CD4-positive, alpha-beta T cell treated with Interleukin-12 subunit alpha and Interleukin-12 subunit beta, for 1 hour (primary cell): Measurements from ENCODE around the gene NFATC4.
A peak's percentile ranks its signal among the peaks of the same experiment; 100 is the strongest.

Experiments used
- DNase-seq: peaks from one replicate; pipeline ENCODE4 v3.0.0-alpha.2; 2020

NFATC4 gene

GRCh38 chr14:24390701-24391468 is 22.9 kb downstream of the NFATC4 start:
- DNase-seq = no peak

GRCh38 chr14:24392325-24393091 is 24.5 kb downstream of the NFATC4 start:
- no peak for DNase-seq

GRCh38 chr14:24394275-24394674 is 26.3 kb downstream of the NFATC4 start:
- DNase-seq = no peak

GRCh38 chr14:24395609-24396582 is 27.9 kb downstream of the NFATC4 start:
- no peak for DNase-seq

GRCh38 chr14:24397639-24398292 is 29.8 kb downstream of the NFATC4 start:
- DNase-seq = no peak

- DNase-seq = no peak
These were observed 30.3 kb downstream of the NFATC4 start for GRCh38 chr14:24398293-24398652.

GRCh38 chr14:24398653-24399446 is 30.9 kb downstream of the NFATC4 start, which contains the start of gene NYNRIN:
TSS of gene NYNRIN (plus strand) at chr14:24399003. CDS start at chr14:24399247, 244 bp downstream.
- peak; percentile 24 for DNase-seq

GRCh38 chr14:24399447-24399822 is 31.5 kb downstream of the NFATC4 start:
- DNase-seq = no peak

- DNase-seq = no peak
These were observed 32.2 kb downstream of the NFATC4 start for GRCh38 chr14:24399999-24400718.

GRCh38 chr14:24401810-24402702 is 34.1 kb downstream of the NFATC4 start:
- no peak for DNase-seq

GRCh38 chr14:24403294-24403998 is 35.5 kb downstream of the NFATC4 start:
- DNase-seq = no peak

GRCh38 chr14:24404814-24405213 is 36.8 kb downstream of the NFATC4 start:
- DNase-seq = no peak

- DNase-seq = no peak
These were observed 38.4 kb downstream of the NFATC4 start for GRCh38 chr14:24406416-24406815.

- DNase-seq = no peak
These were observed 39.8 kb downstream of the NFATC4 start for GRCh38 chr14:24407608-24408325.

GRCh38 chr14:24408764-24409163 is 40.8 kb downstream of the NFATC4 start:
- no peak for DNase-seq

GRCh38 chr14:24409192-24409591 is 41.2 kb downstream of the NFATC4 start:
- no peak for DNase-seq

- DNase-seq = no peak
These were observed 42.0 kb downstream of the NFATC4 start for GRCh38 chr14:24409956-24410355.
